Trophoblast cell (in vitro differentiated cells and primary cell): ENCODE results near the gene GALNT14.

Experiments
- DNase-seq, 2 donors: peaks; one replicate each; pipeline ENCODE4 v3.0.0-alpha.2; 2016
- H2AFZ ChIP-seq: 2 replicates; pipeline ENCODE4 v1.6.1; 2013; ENCODE audit warnings: low read length, moderate library complexity, mild to moderate bottlenecking; ENCODE audit not compliant: insufficient read depth, poor library complexity
- H2AK5ac ChIP-seq: 2 replicates; pipeline ENCODE4 v1.6.1; 2013; ENCODE audit warnings: mild to moderate bottlenecking, low read length
- H2BK120ac ChIP-seq: 2 replicates; pipeline ENCODE4 v1.6.1; 2013; ENCODE audit warnings: low read length, mild to moderate bottlenecking, moderate library complexity; ENCODE audit not compliant: insufficient read depth, poor library complexity
- H2BK12ac ChIP-seq: 2 replicates; pipeline ENCODE4 v1.6.1; 2013; ENCODE audit warnings: mild to moderate bottlenecking, low read length, moderate library complexity
- H2BK5ac ChIP-seq: 2 replicates; pipeline ENCODE4 v1.6.1; 2013; ENCODE audit warnings: low read length, low read depth, moderate library complexity, mild to moderate bottlenecking; ENCODE audit not compliant: poor library complexity
- H3K14ac ChIP-seq: 2 replicates; pipeline ENCODE4 v1.6.1; 2013; ENCODE audit warnings: mild to moderate bottlenecking, low read length
- H3K18ac ChIP-seq: 2 replicates; pipeline ENCODE4 v1.6.1; 2013; ENCODE audit warnings: mild to moderate bottlenecking, low read length
- H3K23ac ChIP-seq: 2 replicates; pipeline ENCODE4 v1.6.1; 2013; ENCODE audit warnings: low read length
- H3K27ac ChIP-seq: 2 replicates; pipeline ENCODE4 v1.5.1; 2013; ENCODE audit warnings: low read depth, mild to moderate bottlenecking, inconsistent platforms, low read length, moderate library complexity
- H3K27me3 ChIP-seq: 2 replicates; pipeline ENCODE4 v1.6.1; 2013; ENCODE audit warnings: inconsistent platforms, mild to moderate bottlenecking, low read length, moderate library complexity; ENCODE audit not compliant: insufficient read depth
- H3K36me3 ChIP-seq, 2 experiments: 1 replicate in 1 of 2; 2 replicates in 1 of 2; pipeline ENCODE4 v1.6.1; 2013; ENCODE audit warnings: low read length in 2 of 2, mild to moderate bottlenecking in 2 of 2, moderate library complexity in 1 of 2; ENCODE audit not compliant: insufficient read depth in 2 of 2, control insufficient read depth in 1 of 2
- H3K4ac ChIP-seq: 2 replicates; pipeline ENCODE4 v1.6.1; 2013; ENCODE audit warnings: low read depth, mild to moderate bottlenecking, low read length, moderate library complexity
- H3K4me1 ChIP-seq, 2 experiments: 1 replicate in 1 of 2; 2 replicates in 1 of 2; pipeline ENCODE4 v1.6.1; 2013; ENCODE audit warnings: low read length in 2 of 2, mild to moderate bottlenecking in 2 of 2, moderate library complexity in 1 of 2; ENCODE audit not compliant: insufficient read depth in 2 of 2, control insufficient read depth in 1 of 2
- H3K4me2 ChIP-seq: 2 replicates; pipeline ENCODE4 v1.6.1; 2013; ENCODE audit warnings: inconsistent platforms, mild to moderate bottlenecking, low read length, moderate library complexity
- H3K4me3 ChIP-seq: 2 replicates; pipeline ENCODE4 v1.5.1; 2013; ENCODE audit warnings: mild to moderate bottlenecking, low read depth, low read length, inconsistent platforms
- H3K79me1 ChIP-seq: one replicate; pipeline ENCODE4 v1.6.1; 2013; ENCODE audit warnings: low read length
- H3K79me2 ChIP-seq: 2 replicates; pipeline ENCODE4 v1.6.1; 2013; ENCODE audit warnings: low read length, mild to moderate bottlenecking; ENCODE audit not compliant: control insufficient read depth, insufficient read depth, poor library complexity
- H3K9ac ChIP-seq: 2 replicates; pipeline ENCODE4 v1.6.1; 2013; ENCODE audit warnings: mild to moderate bottlenecking, low read length
- H3K9me3 ChIP-seq: 2 replicates; pipeline ENCODE4 v1.6.1; 2013; ENCODE audit warnings: low read depth, mild to moderate bottlenecking, control low read depth, inconsistent platforms, low read length; ENCODE audit not compliant: insufficient read depth
- H4K12ac ChIP-seq: 2 replicates; pipeline ENCODE4 v1.6.1; 2013; ENCODE audit warnings: low read depth, mild to moderate bottlenecking, low read length, moderate library complexity
- H4K8ac ChIP-seq: 2 replicates; pipeline ENCODE4 v1.6.1; 2013; ENCODE audit warnings: low read depth, mild to moderate bottlenecking, low read length, moderate library complexity
- H4K91ac ChIP-seq: one replicate; pipeline ENCODE4 v1.6.1; 2013; ENCODE audit warnings: low read depth, mild to moderate bottlenecking, low read length, moderate library complexity
- WGBS: extraction: QIAGEN DNeasy Blood & Tissue Kit; methylation state at CpG from one replicate; pipeline ENCODE4 v1.1.7; 2013; ENCODE audit warnings: missing lambda C conversion rate; ENCODE audit not compliant: insufficient read length, insufficient coverage; ENCODE audit errors: extremely low coverage; 5-methylcytosine and 5-hydroxymethylcytosine counted together

Gene GALNT14

DNA sequence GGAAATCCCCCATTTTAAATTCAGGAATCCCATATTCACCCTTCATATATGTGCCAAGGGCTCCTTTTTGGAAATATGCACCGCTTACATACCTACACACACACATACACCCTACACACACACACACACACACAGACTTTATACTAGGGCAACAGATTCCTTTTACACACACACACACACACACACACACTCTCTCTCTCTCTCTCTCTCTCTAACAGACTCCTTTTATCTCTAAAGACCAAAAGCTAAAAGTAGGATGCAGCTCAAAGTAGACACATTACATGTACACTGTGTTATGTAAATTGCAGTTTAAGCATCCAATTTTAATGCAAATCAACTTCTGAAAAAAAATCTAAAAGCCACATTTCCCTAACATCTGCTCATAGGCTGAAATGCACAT, 200.0 kb downstream of the GALNT14 start:
- no peak overlapping the region for H2BK5ac ChIP-seq
- H2BK120ac ChIP-seq = no peak overlapping the region
- no peak overlapping the region for H2AK5ac ChIP-seq
- H3K4ac ChIP-seq = no peak overlapping the region
- H3K18ac ChIP-seq = no peak overlapping the region
- WGBS = no CpG with 5 or more reads among the region's 1 CpG
- no peak overlapping the region for H4K12ac ChIP-seq
- no peak overlapping the region for H3K23ac ChIP-seq
- no peaks in the 10 kb centered on the region for H3K4me1 ChIP-seq
- H2AFZ ChIP-seq = no peak overlapping the region
- H4K8ac ChIP-seq = no peak overlapping the region
- H3K36me3 ChIP-seq = no peaks in the 10 kb centered on the region
- no peaks in the 10 kb centered on the region for H3K79me2 ChIP-seq
- no peak overlapping the region for H3K27ac ChIP-seq
- H3K14ac ChIP-seq = no peak overlapping the region
- no peak overlapping the region for H3K4me2 ChIP-seq
- peaks cover 2% of the 10 kb centered on the region for H3K9me3 ChIP-seq
- no peak for DNase-seq
- H3K79me1 ChIP-seq = no peaks in the 10 kb centered on the region
- no peak overlapping the region for H3K9ac ChIP-seq
- no peaks in the 10 kb centered on the region for H3K27me3 ChIP-seq
- H2BK12ac ChIP-seq = no peak overlapping the region
- no peak overlapping the region for H4K91ac ChIP-seq
- no peak overlapping the region for H3K4me3 ChIP-seq

DNA sequence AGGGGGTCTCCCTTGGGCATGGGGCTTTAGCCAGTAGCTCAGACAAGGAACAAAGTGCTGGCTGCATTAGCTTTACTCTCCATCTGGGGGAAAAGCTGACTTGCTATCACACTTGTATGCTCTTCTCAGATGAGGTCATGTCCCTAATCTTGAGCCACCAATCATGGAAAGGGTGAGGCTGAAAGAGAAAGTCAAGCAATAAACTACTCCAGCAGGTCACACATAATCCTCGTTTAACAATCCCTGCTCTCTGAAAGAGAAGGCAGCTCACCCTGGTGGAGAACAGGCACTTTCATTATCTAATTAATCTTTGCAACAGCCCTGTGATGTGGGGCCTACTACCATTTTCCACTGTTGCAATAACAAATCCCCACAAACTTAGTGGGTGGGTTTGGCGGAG, 201.3 kb downstream of the GALNT14 start:
- H3K27ac ChIP-seq = no peak overlapping the region
- H3K4me3 ChIP-seq = no peak overlapping the region
- H3K27me3 ChIP-seq = no peaks in the 10 kb centered on the region
- H3K36me3 ChIP-seq = no peaks in the 10 kb centered on the region
- no peak overlapping the region for H2AFZ ChIP-seq
- no peak overlapping the region for H4K91ac ChIP-seq
- no peak for DNase-seq
- no peak overlapping the region for H3K18ac ChIP-seq
- no peak overlapping the region for H3K4me2 ChIP-seq
- H2BK12ac ChIP-seq = no peak overlapping the region
- H3K23ac ChIP-seq = no peak overlapping the region
- no CpG with 5 or more reads among the region's 2 CpGs for WGBS
- no peak overlapping the region for H4K12ac ChIP-seq
- no peak overlapping the region for H2AK5ac ChIP-seq
- no peaks in the 10 kb centered on the region for H3K4me1 ChIP-seq
- H3K79me2 ChIP-seq = no peaks in the 10 kb centered on the region
- no peak overlapping the region for H3K9ac ChIP-seq
- H3K79me1 ChIP-seq = no peaks in the 10 kb centered on the region
- H3K9me3 ChIP-seq = peaks cover under 1% of the 10 kb centered on the region
- H2BK5ac ChIP-seq = no peak overlapping the region
- H4K8ac ChIP-seq = no peak overlapping the region
- no peak overlapping the region for H2BK120ac ChIP-seq
- H3K4ac ChIP-seq = no peak overlapping the region
- no peak overlapping the region for H3K14ac ChIP-seq

DNA sequence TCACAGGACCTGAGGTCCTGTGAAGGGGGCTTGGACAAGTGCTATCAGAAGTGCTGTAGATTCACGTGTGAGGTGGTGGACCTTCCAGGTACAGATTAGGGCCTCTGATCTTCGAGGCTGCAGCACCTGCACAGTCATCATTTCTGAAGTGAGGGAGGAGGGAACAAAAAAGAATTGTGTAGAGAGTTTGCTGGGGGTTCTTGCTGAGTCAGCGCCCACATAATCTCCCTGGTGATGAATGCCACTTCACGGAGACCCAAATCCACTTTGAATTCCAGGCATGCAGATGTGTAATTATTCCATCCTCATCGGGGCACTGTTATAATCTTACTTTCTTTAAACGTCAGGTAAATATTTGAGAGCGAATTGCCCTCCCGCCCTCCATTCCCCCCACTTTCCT, 202.4 kb downstream of the GALNT14 start:
- Histone ChIP-seq H4K12ac (no peak overlapping the region), H4K91ac (no peak overlapping the region), H3K23ac (no peak overlapping the region), H3K18ac (no peak overlapping the region), H2AFZ (no peak overlapping the region), H3K4me1 (no peaks in the 10 kb centered on the region), H3K36me3 (no peaks in the 10 kb centered on the region), H3K4ac (no peak overlapping the region), H2AK5ac (no peak overlapping the region), H2BK12ac (no peak overlapping the region), H3K14ac (no peak overlapping the region), H3K9ac (no peak overlapping the region), H3K27ac (no peak overlapping the region), H3K4me2 (no peak overlapping the region), H3K27me3 (no peaks in the 10 kb centered on the region), H3K79me1 (no peaks in the 10 kb centered on the region), H2BK120ac (no peak overlapping the region), H3K79me2 (no peaks in the 10 kb centered on the region), H4K8ac (no peak overlapping the region), H2BK5ac (no peak overlapping the region), H3K9me3 (no peaks in the 10 kb centered on the region), H3K4me3 (no peak overlapping the region)
- peak in 1 of 2 donors; percentile 10 for DNase-seq
- no CpG with 5 or more reads among the region's 8 CpGs for WGBS

DNA sequence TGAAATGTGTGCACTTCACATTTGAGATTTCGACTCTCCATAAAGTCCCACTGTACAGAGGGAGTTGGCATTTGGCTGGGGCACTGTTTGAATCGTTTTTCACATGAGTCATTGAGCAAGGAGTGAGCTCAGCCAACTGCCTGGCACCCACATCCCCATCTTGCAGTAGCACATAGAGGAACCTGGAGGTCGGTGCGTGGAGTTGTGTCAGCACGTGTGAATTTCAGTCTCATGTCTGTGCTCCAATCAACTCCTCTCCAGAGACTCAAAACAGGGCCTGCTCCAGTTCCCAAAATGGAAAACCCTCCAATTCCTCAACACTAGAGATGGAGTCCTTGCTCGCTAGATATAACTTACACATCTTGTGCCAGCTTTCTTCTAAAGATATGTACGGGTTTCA, 204.2 kb downstream of the GALNT14 start:
- no peak for DNase-seq
- Histone ChIP-seq H3K4me1 (no peaks in the 10 kb centered on the region), H3K18ac (no peak overlapping the region), H4K91ac (no peak overlapping the region), H2AK5ac (no peak overlapping the region), H4K8ac (no peak overlapping the region), H4K12ac (no peak overlapping the region), H3K9ac (no peak overlapping the region), H3K79me1 (no peaks in the 10 kb centered on the region), H3K27ac (no peak overlapping the region), H2AFZ (no peak overlapping the region), H3K23ac (no peak overlapping the region), H3K36me3 (no peaks in the 10 kb centered on the region), H2BK12ac (no peak overlapping the region), H3K14ac (no peak overlapping the region), H3K27me3 (no peaks in the 10 kb centered on the region), H3K4ac (no peak overlapping the region), H3K4me2 (no peak overlapping the region), H2BK120ac (no peak overlapping the region), H3K4me3 (no peak overlapping the region), H3K9me3 (no peaks in the 10 kb centered on the region), H2BK5ac (no peak overlapping the region), H3K79me2 (no peaks in the 10 kb centered on the region)
- no CpG with 5 or more reads among the region's 7 CpGs for WGBS
